NCI-H460 (cell line): ENCODE data around the gene IRAK1. TPM values are rescaled to one million over a fixed set of nuclear protein-coding genes. Genes with fewer than 3 reads are reported as not detected.
"Not testable (repeated sequence)": the region's sequence is repeated elsewhere in the genome, so short reads cannot be mapped to it uniquely, and the experiment has no call there.

Source experiments
- DNase-seq: peaks from one replicate; pipeline ENCODE4 v3.0.0-alpha.2; 2016; ENCODE audit warnings: low read depth; ENCODE audit errors: extremely low read depth
- total RNA-seq: library from RNA; depleted of rRNA; stranded (reverse); fragments of >200 nt; shearing (Covaris generic); gene quantifications from 2 replicates; pipeline ENCODE4 v1.2.3, GENCODE V29; 2014

Gene IRAK1
- total RNA-seq, 1 experiment from 2014 or later, result 237 TPM

GRCh38 chrX:154002215-154002719 lies 17.4 kb downstream of the IRAK1 start:
- DNase-seq, result peak; percentile 94

DNA sequence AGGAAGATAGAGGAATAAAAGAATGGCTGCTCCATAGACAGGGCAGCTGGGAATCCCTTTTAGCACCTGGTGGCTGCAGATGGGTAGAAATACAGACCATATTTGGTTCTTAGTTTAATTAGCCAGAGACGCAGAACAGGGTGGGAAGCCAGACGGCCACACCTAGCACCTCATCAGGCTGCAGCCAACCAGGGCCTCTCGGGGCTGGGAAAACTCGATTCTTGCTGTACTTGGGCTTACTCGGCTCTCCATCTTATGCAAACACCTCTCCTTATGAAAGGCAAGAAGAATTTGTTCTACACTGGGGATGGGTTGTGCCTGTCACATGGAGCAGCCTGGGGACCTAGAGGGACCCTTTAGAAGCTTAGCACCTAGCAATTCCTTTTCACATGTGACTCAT lies 19.7 kb downstream of the IRAK1 start:
- DNase-seq, result no peak

GRCh38 chrX:153999359-154000037 lies 20.2 kb downstream of the IRAK1 start:
- no peak for DNase-seq

DNA sequence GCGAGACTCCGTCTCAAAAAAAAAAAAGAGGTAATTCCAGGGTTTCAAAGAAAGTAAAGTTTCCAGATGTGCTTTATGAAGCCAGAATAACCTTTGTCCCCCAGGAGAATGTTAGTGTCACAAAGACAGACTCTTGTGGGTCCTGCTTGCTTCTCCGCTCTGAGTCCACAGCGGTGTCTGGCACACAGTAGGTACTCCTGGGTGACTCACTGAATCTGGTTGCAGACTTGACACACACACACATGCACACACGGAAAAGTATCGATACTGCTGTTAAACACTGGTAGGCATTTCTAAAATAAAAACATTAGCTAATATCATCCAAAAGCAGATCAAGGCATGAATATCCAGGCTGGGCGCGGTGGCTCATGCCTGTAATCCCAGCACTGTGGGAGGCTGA lies 24.2 kb downstream of the IRAK1 start:
- no peak for DNase-seq

GRCh38 chrX:153994398-153994797 lies 25.3 kb downstream of the IRAK1 start:
- DNase-seq, result not testable (repeated sequence)

DNA sequence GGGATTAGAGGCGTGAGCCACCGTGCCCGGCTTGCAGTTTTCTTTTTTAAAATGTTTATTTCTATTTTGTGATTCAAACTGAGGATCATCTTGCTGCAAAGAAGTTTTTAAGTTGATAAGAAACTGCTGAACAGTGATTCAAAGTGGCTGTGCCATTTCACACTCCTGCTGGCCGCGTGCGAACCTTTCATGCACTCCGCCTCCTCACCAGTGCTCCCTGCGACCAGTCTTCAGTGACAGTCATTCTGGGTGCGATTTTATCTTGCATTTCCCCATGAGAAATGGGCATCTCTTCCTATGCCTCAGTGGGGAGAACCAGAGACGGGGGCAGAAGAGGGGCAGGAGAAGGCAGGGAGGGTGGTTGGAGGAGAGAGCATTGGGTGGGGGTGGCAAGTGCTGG lies 25.7 kb downstream of the IRAK1 start:
- no peak for DNase-seq

- no peak for DNase-seq
Measured at GRCh38 chrX:153993079-153993478, 26.6 kb downstream of the IRAK1 start.

- DNase-seq, result no peak
Measured at GRCh38 chrX:153992180-153992579, 27.5 kb downstream of the IRAK1 start.

DNA sequence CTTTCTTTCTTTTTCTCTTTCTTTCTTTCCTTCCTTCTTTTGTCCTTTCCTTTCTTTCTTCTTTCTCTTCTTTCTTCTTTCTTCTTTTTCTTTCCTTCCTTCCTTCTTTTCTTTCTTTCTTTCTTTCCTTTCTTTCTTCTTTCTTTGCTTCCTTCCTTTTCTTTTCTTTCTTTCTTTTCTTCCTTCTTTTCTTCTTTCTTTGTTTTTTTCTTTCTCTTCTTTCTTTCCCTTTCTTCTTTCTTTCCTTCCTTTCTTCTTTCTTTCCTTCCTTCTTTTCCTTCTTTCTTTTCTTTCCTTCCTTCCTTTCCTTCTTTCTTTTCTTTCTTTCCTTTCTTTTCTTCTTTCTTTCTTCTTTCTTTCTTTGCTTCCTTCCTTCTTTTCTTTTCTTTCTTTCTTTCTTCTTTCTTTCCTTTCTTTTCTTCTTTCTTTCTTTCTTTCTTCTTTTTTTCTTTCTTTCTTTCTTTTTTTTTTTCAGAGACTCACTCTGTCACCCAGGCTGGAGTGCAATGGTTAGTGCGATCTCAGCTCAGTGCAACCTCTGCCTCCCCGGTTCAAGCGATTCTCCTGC lies 28.6 kb downstream of the IRAK1 start:
- DNase-seq, result no peak

- no peak for DNase-seq
Measured at GRCh38 chrX:153989973-153990655, 29.6 kb downstream of the IRAK1 start.

DNA sequence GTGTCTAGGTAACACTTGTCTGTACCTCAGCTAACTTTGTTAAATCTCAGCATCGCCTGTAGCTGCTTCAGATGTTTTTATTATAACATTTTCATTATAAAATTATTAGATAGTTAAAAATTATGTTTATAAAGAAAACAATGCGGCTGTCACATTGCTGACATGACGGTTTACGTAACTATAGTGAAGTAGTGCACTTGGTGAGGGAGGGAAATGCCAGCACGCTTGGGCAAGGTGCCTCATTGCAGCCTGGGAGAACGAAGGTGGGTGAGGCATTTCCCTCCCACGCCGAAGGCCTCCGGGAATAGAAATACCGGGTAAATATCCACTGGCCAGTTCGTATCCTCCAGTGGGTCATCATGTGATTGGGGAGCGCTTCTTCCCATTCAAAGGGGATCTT lies 31.2 kb downstream of the IRAK1 start:
- no peak for DNase-seq

GRCh38 chrX:153984351-153985178 lies 35.1 kb downstream of the IRAK1 start:
- no peak for DNase-seq

DNA sequence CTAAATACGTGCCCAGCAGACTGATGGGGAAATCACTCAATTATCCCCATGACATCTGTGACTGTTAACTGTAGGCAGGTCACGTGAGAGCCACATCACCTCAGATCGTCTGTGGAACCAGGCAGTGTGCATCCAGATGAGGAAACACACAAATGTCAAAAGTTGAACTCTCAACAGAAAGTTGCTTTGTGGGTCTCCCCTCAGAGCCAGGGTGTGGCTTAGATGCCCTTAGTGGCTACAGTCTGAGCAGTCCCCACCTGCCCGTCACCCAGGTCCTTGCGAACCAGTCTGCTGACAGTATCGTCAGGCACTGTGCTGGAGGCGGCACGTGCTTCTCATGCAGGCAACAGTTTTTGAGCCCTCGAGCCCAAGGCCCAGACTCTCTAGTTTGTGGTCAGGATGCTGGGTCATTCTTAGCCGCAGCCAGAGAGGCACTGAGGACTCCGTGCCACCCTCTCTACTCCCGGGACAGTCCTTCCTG lies 36.3 kb downstream of the IRAK1 start:
- DNase-seq, result no peak

DNA sequence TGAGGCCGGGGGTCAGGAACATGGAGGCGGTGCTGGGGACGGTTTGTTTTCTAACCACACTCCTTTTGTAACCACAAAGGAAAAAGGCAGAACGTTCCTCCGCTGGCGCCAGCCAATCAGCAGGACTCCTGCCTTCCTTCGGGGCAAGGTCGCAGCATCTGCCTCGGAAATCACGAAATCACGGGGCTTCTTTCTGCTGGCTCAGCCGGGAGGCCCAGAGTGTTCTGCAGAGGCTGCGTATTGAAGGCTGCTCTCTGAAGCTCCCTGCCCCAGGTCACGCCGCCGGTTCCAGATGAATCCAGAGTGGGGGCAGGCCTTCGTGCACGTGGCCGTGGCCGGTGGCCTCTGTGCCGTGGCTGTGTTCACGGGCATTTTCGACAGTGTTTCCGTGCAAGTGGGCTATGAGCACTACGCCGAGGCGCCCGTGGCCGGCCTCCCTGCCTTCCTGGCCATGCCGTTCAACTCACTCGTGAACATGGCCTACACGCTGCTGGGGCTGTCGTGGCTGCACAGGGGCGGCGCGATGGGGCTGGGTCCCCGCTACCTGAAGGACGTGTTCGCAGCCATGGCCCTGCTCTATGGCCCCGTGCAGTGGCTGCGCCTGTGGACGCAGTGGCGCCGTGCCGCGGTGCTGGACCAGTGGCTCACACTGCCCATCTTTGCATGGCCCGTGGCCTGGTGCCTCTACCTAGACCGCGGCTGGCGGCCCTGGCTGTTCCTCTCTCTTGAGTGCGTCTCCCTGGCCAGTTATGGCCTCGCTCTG lies 37.8 kb downstream of the IRAK1 start:
- DNase-seq, result no peak

- DNase-seq, result no peak
Measured at GRCh38 chrX:153981231-153981630, 38.5 kb downstream of the IRAK1 start.

DNA sequence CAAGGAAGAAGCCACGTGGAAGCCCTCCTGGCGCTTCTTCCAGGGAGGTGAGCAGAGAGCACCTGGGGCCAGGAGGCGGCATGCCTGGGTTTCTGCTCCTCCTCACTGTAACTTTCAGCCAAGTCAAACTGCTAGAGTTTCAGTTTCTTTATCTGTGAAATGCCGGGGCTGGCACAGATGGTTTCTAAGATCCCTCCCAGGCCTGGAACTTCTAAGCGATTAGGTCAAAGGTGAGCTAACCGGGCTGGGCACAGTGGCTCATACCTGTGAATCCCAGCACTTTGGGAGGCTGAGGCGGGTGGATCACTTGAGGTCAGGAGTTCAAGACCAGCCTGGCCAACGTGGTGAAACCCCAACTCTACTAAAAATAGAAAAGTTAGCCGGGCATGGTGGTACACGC lies 39.3 kb downstream of the IRAK1 start:
- DNase-seq, result not testable (repeated sequence)

DNA sequence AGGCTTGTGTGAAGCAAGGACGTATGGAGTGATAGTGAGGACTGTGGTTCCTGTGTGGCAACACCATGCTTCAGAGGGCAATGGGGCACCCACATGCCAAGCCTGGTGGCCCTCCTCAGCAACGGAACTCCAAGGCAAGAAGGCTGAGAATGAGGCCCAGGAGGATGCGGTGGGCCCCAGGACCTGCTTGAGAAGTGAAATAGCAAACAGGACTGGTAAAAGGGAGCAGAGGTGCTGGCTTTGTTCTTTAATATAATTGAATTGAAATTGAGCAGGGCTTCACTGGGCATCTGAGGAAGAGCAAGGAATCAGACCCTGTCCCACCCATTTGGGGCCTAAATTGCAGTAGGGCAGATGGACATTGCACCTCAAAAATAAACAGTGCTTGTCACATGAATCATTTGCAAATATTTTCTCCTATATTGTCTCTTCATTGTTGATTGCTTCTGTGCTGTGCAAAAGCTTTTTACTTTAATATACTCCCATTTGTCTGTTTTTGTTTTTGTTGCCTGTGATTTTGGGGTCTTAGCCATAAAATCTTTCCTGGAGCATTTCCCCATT lies 44.9 kb downstream of the IRAK1 start:
- no peak for DNase-seq

DNA sequence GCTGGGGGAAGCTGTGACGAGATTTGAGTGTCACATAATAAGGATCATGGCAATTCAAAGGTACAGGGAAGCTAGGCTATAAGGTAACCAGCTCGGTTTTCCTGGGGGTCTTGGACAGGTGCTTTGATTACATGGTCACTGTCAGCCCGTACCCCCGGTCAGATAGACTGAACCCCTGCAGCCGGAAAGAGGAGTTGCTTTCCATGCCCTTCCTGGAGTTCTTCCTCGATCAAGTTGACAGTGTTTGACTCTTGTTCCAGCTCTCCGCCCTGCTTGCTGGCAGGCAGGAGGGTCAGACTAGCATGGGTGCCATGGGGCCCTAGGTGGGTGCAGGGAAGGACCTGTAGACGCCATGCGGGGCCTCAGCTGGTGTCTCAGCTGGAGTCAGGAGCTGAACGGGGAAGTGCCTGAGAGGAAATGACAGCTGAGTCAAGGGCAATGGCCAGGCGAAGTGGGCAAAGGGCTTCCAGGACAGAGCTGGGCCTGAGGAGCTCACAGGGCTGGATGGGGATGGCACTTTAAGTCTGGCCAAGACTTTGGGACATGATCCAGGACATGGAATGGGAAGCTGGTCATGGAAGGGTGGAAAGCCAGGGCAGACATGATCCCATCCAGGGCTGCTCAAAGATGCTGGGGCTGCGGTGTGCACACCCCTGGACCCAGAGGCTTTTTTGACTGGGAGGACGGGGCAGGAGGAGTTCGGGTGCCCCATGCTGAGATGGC lies 45.5 kb downstream of the IRAK1 start:
- no peak for DNase-seq
